GM20431 (cell line): Measurements from ENCODE around the gene LRRC75A.
"Not testable (repeated sequence)": the region's sequence is repeated elsewhere in the genome, so short reads cannot be mapped to it uniquely, and the experiment has no call there.

Experiments
- in situ Hi-C: fragments of 300-500 bp; cut with MseI, MboI; formaldehyde crosslinking; loops from one replicate; pipeline ENCODE4 v1.15.0; 2020; ENCODE audit warnings: low sequenced_read_pairs; ENCODE audit not compliant: unreplicated experiment

LRRC75A gene

DNA sequence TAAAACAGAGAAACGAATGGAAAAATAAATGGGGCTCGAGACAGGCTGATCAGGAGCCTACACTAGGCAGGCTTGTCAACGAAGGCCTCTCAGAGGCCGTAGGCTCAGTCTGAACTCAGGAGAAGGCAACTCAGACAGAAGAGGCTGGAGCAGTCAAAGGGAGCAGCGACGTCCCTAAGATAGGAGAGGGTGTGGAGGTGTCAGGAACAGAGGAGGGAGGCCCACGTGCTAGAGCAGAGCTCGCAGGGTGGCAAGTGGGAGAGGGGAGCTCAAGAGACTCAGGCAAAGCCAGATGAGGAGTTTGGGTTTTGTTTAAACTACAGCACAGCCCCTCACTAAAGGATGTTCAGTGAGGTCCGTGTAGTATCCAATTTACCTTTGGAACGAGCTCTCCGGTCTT, 32.7 kb downstream of the LRRC75A start:
- in situ Hi-C loops = no loop called here

DNA sequence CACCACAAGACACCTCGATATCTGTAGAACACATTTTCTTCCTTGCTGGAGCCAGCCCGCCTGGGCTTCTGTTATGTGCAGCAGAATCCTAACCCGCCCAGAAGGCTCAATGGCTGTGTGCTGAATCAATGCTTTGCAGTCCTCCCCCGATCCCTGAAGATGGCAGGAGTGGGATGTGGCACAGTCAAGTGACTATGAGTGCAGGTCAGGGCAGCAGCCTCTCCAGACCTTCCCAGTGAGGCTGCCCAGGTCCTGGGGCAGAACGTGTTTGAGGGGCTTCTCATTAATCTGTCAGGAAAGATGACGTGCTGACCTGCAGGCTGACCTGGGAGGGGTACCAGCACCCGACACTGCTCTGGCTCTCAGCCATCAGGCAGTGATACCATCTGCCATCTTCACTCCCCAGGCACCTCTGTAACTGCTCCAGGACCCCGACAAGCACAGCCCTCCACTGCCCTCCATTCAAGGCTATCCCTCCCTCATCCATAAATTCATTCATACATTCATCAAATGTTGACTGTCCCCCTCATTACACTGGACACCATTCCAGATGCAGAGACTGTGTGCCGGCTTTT, 35.2 kb downstream of the LRRC75A start:
- in situ Hi-C loops = no loop called here

DNA sequence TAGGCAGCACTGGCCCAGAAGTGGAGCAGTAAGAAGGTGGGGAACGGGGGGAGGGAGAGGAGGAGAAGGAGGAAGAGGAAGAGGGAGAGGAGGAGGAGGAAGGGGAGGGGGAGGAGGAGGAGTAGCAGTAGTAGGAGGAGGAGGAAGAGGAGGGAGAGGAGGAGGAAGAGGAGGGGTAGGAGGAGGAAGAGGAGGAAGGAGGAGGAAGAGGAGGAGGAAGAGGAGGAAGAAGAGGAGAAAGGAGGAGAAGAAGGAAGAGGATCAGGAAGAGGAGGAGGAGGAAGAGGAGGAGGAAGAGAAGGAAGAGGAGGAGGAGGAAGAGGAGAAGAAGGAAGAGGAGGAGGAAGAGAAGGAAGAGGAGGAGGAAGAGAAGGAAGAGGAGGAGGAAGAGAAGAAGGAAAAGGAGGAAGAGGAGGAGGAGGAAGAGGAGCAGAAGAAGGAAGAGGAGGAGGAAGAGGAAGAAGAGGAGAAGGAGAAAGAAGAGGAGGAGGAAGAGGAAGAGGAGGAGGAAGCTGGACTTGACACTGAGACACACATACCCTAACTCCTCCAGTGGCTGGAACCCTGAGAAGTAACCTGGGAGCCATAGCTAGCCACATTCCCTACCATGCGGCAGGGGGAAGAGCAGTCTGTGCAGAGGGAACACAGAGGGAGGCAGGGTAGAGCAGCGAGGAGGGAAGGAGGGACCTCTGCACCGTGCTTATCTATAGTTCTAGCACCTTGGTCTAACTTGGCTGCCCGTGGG, 35.8 kb downstream of the LRRC75A start:
- in situ Hi-C loops = no loop called here

DNA sequence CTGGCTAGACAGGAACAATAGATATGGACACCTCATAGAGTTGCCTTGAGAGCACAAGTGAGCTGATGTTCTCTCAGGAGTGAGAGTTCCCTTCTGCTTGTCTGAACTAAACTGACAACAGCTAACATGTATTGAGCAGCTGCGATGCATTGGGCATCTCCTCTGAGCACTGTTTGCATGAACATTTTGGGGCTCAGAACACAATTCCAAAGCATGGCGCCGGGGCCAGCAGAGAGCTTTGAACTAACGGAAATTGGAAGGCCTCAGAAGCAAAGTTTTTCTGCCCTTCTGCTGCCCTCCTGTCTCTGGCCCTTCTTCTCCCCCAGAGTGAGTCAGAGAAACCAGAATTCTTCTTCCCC, 38.5 kb downstream of the LRRC75A start:
- in situ Hi-C loops = no loop called here

DNA sequence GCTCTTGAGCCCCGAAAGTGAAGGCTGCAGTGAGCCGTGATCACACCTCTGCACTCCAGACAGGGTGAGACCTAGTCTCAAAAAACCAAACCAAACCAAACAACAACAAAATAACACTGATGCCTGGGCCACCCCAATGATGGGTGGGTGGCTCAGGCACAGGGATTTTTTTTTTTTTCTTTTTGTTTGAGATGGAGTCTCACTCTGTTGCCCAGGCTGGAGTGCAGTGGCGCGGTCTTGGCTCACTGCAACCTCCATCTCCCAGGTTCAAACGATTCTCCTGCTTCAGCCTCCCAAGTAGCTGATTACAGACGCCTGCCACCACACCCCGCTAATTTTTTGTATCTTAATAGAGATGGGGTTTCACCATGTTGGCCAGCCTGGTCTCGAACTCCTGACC, 39.7 kb downstream of the LRRC75A start:
- in situ Hi-C loops = not testable (repeated sequence)

DNA sequence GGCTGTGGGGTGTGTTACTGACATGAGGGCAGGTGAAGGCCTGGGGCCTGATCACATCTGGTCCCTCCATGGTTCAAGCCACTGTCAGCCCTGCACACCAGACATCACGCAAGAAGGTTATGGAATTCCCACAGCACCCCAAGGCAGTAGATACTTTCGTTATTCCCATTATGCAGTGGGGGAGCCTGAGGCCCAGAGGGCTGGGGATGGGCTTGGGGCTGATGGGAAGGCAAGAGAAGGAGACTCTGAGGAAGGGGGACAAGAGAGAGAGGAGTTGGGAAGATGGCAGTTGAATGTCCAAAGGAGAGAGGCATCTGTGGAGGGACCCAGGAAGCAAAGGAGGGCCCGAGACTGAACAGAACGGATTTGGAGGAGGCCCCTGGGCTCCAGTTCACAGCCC, 42.0 kb downstream of the LRRC75A start:
- in situ Hi-C loops = no loop called here

DNA sequence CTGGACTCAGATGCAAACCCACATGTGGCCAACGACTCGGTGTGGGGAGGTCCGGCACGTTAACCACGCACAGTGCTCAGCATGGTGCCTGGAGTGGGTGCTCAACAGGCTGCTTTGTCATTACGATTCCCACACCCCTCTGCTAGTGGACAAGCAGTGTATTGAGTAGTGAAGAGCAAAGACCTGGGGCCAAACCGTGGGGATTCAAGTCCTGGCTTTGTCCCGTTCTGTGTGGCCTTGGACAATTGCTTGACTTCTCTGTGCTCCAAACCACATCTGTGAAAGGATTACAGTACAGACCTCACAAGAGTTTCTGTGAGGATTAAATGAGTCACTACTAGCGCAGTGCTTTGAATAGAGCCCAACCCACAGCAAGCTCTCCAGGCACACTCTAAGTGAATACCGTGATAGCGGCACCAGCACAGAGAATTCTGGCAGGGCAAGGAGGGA, 42.8 kb downstream of the LRRC75A start:
- in situ Hi-C loops = no loop called here

DNA sequence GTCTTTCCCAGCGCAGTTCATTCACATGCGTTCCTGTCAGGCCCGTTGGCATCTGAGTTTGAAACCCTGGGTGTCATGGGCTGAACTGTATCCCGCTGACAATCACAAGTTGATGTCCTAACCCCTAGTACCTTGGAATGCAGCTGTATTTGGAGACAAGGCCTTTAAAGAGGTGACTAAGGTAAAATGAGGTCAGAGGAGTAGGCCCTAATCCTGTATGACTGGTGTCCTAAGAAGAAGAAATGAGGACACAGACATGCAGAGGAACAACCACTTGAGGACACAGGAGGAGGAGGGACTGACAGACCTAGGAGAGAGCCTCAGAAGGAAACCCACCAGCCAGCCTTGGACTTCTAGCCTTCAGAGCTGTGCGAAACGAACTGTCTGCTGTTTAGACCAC, 43.5 kb downstream of the LRRC75A start:
- in situ Hi-C loops = no loop called here

DNA sequence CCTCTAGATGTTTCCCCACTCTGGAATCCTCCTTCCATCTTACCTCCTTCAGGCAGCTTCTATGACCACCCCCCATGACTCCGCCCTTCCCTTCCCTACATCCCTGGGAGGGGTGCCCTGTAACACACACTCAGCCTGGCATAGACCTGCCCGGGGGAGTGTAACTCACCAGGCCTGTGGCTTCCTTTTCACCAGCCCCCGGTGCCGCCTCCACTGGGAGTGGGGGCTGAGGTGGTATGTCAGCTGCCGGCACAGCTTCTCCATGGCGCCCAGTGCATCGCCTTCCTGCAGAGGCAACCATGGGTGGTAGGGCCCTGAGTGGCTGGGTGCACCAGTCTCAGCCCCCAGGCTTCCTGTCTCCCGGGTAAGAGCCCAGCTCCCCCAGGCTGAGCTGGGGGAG, 44.3 kb downstream of the LRRC75A start:
- in situ Hi-C loops = no loop called here

DNA sequence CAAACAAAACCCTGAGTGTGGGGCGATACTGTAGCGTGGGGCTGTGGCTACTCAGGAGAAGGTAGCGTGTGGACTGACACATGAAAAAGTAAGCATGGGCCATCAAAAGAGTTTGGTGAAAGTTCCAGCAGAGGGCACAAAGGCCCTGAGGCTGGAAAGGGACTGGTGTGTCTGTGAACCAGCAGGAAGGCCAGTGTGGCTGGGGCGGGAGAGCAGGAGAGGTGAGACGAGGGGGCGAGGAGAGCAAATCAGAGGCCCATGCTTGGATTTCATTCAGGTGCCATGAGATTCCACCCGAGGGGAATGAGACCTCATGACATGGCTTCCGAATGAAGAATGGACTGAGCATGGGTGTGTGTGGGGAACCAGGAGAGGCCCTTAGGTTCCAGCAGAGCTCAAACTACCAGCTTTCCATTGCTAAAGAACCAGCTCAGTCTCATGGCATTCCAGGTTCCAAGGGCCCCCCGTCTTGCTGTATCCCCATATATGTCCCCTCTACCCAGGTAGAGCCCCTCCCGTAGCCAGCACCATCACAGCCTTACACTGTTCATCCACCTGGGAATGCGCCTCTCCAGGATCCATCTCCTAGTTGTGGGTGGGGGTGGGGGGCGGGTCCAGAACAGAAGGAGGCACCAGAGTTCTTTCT, 45.5 kb downstream of the LRRC75A start:
- in situ Hi-C loops = no loop called here

DNA sequence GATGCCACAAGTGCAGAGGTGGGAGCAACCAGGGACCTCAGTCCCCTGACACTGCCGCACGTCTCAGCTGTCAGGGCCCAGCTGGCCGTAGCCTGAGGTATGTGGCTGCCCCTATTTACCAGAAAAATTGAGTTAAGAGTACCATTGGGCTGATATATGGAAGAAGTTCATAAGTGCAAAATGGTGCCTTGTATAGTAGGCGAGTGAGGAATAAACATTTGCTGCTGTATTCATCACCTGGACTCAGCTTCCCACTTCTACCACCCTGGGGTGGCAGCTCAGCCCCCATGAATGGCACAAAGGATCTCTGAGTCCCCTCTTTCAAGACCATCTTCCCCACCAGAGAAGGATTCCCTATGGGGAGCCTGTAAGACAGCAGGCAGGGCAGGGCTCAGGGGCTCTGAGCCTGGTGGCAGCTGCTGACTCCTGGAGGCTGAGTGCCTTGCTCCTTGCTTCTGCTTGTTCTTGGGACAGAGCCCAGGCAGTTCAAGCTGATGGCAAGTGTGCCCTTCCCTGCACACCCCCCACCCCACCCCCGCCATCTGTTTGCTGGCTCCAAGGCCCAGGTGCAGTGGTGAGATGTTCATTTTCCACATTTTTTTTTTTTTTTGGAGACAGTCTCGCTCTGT, 47.6 kb downstream of the LRRC75A start:
- in situ Hi-C loops = no loop called here

DNA sequence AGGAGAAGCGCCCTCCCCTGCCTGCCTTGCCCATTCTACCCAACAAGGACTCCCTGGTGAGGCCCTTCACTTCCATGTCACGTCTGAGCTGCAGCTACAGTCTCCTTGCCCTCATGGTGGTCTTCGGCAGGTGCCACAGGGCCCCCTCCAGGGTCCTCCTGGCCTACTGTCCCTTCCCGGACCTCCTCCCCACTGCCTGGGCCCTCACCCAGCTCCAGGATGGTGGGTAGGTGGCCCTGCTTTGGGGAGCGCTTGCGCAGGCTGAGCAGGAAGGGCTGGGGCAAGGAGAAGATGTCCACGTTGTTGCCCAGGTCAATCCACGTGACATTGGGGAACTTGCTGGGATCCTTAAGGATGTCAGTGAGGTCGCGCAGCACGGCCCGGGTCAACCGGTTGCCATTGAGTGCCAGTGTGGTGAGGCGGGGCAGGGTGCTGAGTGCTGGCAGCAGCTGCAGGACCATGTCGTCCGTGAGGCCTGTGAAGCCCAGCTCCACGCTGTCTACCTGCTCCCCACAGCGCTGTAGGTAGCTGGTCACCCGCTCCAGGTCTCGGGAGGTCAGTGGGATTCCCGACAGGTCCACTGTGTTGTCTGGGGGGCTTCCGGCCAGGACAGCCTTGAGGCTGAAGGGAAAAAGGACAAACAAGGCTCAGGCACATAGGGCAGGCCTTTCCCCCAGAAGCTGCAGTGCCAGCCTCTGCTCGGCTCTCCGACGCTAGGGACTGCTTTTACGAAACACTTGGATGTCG, 48.3 kb downstream of the LRRC75A start:
- in situ Hi-C loops = no loop called here

DNA sequence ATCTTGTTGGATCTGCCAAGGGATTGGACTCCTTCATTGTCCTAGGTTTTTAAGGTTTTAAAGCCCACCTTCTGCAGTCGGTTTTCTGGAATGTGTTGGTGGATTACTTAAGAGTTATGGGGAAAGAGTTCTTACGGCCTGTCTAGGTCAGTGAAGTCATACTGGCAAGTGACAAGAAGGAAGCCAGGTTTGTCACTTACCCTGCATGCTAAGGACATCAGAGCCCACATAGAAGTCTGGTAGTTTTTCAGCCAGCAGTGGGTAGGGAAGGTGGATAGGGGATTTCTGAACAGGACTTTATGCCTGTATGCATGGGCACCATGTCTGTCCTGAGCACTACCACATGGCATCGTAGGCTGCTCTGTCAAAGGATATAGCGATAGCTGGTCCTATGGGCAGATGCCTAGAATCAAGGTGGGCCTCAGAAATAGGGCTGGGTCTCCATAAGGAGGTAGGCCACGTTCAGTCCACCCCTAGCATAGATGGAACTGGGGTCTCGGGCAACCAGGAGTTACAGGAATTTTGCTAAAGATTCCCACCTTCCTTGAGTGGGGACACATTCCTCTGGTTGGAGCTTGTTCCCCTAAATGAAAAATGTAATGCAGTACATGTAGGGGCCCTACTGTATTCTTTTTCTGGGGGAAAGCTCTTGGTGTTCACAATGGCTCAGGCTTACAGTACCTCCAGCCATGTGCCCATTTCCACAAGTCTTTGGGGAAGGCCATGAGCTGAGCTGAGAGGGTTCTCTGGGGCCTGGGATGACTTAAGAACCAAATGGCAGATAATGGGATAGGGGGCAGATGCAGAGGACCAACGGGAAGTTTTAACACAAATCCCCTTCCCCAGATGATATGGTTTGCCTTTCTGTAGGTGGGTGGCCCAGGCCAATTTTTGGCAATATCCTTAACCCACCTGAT, 49.1 kb downstream of the LRRC75A start:
- in situ Hi-C loops = no loop called here

DNA sequence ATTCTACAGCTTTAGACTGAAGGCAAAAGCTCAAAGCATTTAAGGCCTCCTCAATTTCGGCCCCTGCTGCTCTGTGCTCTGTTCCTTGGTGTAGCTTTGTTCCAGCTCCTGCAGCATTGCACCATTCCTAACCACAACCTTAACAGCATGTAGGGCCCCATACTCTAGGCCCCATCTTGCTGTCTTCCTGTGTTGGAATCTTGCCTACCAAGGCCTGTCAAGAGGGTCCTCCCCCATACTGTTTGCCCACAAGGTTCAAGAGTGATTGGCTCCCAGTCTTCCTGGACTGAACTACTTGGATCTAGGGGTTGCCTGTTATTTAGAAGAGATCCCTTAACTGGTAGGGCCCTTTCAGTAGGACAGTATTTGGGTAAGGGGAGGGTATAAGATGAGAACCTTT, 49.9 kb downstream of the LRRC75A start:
- in situ Hi-C loops = no loop called here

DNA sequence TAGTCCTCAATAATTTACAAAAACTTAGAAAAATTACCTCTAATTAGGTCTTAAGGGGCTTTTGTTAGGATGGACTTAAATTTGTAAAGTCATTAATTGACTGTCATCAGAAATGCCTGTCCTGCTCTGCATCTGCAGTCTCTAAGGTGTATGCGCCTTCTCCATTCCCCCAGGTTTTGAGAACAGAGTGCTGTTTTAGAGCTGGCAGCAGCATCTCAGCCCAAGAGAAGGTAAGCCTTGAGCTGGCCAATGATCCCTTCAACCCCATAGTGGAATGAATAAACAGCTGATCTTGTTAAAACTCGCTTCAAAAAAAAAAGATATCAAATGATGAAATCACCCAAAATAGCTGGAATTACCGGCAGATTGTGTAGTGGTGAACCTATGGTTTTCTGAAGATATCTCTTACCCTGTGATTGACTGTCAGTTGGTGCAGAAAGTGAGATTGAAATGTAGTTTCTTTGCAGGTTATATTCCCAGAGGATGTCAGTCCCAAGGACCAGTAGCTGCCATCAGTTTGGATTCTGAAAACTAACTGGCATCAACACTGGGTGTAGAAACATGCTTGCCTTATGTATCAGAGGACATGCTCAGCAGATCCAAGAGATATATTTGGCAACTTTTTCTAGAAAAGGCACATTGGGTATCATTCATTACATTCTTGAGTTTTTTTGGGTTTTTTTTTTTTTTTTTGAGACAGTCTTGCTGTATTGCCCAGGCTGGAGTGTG, 50.9 kb downstream of the LRRC75A start:
- in situ Hi-C loops = no loop called here

DNA sequence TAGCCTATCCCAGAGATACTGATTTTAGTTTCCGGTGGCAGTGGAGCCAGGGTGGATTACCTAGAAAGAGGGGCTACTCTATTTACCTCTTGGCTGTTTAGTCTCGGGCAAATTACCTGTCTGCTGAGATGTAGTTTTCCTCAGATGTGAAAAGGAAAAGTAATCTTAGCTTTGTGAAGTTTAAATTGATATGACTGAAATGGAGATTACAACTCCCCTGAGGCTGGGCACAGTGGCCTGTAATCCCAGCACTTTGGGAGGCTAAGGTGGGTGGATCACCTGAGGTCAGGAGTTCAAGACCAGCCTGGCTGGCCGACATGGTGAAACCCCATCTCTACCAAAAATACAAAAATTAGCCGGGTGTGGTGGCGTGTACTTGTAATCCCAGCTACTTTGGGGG, 51.6 kb downstream of the LRRC75A start:
- in situ Hi-C loops = not testable (repeated sequence)

DNA sequence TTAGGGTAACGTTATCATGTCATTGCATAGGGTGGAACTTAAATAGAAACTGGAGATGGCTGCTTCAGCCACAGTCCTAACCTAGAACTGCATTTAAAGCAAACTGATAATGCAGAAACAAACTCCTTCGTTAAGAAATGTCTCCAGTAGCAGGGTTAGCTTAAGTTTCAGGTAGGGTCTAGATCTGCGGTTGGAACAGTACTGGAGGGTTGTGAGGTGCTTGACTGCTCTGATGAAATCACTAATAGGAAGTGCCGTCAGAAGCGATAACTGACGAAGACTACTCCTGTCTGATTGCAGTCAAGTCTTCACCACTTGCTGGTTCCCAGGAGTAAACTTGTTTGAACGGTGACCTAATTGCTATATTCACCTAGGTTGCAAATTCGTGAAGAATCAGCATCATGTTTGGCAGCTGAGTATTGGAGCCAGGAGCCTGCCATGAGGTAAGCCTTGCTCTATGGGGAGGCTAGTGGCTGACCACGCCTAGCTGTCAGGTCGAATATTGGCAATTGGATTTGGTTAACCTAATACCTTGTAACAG, 52.1 kb downstream of the LRRC75A start:
- in situ Hi-C loops = no loop called here

DNA sequence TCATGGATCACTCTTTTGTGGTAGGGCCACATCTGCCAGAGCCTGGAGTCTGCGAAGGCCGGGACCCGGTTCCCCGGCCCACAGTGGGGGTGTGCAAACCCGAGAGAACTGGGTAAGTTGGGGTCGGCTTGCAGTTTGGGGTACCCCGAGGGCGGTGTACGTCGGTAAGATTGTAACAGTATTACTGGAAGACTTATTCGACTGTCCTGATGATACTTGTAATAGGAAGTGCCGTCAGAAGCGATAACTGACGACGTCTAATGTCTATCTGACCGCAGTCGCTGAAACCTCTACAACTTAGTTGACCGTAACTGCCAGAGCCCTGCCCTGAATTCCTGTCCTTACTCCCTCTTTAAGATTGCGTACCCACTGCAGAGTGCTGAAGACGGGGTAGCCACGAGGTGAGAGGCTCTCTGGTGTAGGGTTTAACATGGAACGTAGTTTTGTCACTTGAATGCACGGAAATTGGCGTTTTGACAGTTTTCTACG, 52.6 kb downstream of the LRRC75A start:
- in situ Hi-C loops = no loop called here
